GM10266 (cell line): ENCODE results near the gene SPECC1L.
"Not testable (repeated sequence)": the region's sequence is repeated elsewhere in the genome, so short reads cannot be mapped to it uniquely, and the experiment has no call there.

Experiments
- DNase-seq: peaks from one replicate; pipeline ENCODE4 v3.0.0; 2012; ENCODE audit errors: extremely low spot score
- TF ChIP-seq, protein P1 (sequence below): IDR thresholded peaks from 2 replicates; pipeline ENCODE4 v1.5.1; 2012; ENCODE audit warnings: mild to moderate bottlenecking, low read depth; ENCODE audit not compliant: control insufficient read depth, insufficient read depth; ENCODE audit errors: missing control alignments

SPECC1L gene

DNA sequence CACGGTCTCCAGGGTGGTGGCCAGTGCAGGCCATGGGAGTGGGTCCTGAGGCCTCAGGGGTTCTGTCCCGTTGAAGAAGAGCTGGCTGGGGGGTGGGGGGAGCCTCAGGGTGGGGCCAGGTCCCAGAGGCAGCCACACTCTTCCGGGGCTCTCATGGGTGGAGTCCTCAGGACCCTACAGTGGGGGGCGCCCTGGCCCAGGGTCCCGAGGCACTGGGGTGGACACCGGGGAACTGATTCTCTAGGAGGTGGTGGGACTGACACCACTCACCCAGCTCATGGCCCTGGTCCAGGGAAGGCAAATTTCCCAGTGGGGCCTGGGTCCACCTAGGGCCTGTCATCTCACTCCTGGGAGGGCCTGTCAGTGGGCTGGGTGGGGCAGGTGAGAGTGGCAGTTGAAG lies 38.5 kb upstream of the SPECC1L start:
- TF ChIP-seq, protein P1, sequence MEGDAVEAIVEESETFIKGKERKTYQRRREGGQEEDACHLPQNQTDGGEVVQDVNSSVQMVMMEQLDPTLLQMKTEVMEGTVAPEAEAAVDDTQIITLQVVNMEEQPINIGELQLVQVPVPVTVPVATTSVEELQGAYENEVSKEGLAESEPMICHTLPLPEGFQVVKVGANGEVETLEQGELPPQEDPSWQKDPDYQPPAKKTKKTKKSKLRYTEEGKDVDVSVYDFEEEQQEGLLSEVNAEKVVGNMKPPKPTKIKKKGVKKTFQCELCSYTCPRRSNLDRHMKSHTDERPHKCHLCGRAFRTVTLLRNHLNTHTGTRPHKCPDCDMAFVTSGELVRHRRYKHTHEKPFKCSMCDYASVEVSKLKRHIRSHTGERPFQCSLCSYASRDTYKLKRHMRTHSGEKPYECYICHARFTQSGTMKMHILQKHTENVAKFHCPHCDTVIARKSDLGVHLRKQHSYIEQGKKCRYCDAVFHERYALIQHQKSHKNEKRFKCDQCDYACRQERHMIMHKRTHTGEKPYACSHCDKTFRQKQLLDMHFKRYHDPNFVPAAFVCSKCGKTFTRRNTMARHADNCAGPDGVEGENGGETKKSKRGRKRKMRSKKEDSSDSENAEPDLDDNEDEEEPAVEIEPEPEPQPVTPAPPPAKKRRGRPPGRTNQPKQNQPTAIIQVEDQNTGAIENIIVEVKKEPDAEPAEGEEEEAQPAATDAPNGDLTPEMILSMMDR: no peak
- DNase-seq: no peak

DNA sequence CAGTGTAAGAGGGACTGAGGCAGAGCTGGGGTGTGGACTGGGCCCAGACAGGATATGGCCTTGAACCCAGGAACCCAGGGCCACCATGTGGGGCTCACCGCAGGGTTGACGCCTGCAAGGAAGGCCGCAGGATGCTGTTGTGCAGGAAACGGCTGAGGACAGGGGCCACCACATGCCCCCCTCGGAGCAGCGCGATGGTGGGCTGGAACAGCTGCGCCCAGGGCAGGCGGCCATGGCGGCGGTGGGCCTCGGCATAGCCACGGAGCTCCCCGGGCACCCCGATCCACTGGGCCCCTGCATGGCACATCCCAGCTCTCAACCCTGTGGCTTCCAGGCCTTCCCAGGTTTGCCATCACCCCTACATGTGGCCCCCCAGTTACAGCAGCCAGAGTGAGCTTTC lies 37.9 kb upstream of the SPECC1L start:
- no peak for DNase-seq
- TF ChIP-seq, protein P1: no peak

GRCh38 chr22:24233235-24233634 lies 37.4 kb upstream of the SPECC1L start:
- TF ChIP-seq, protein P1: no peak
- no peak for DNase-seq

- TF ChIP-seq, protein P1: no peak
- no peak for DNase-seq
Measured at GRCh38 chr22:24233816-24234215, 36.8 kb upstream of the SPECC1L start.

- TF ChIP-seq, protein P1: no peak
- no peak for DNase-seq
Measured at GRCh38 chr22:24235315-24235714, 35.3 kb upstream of the SPECC1L start.

DNA sequence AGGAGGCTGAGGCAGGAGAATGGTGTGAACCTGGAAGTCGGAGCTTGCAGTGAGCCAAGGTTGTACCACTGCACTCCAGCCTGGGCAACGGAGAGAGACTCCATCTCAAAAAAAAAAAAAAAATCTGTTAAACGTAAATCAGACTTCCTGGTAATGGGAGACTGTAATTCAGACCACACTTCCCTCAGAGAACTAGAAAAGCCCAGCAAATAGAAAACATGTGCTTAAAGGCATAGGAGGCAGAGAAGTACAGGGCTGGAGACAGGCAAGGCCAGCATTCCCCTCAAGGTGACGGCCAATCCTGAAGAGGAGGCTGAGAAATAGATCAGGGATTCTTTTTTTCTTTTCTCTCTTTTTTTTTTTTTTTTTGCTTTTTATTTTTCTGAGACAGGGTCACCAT lies 34.0 kb upstream of the SPECC1L start:
- TF ChIP-seq, protein P1: no peak
- DNase-seq: no peak

DNA sequence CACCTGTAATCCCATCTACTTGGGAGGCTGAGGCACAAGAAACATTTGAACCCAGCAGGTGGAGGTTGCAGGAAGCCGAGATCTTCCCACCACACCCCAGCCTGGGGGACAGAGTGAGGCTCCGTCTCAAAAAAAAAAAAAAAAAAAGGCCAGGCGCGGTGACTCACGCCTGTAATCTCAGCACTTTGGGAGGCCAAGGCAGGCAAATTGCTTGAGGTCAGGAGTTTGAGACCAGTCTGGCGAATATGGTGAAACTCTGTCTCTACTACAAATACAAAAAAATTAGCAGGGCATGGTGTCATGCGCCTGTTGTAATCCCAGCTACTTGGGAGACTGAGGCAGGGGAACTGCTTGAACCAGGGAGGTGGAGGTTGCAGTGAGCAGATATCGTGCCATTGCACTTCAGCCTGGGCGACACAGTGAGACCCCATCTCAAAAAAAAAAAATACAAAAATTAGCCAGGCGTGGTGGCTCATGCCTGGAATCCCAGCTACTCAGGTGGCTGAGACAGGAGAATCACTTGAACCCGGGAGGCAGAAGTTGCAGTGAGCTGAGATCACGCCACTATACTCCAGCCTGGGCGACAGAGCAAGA lies 32.4 kb upstream of the SPECC1L start:
- not testable (repeated sequence) for DNase-seq

DNA sequence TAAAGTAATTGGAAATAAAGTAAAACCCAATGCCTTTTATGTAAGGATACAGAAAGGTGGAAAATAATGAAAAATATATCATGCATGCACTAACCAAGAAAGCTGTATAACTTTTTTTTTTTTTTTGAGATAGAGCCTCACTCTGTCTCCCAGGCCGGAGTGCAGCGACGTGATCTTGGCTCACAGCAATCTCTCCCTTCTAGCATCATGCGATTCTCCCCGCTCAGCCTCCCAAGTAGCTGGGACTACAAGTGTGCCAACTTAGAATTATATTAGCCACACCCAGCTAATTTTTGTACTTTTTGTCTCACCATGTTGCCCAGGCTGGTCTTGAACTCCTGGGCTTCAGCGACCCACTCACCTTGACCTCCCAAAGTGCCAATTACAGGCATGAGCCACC lies 30.2 kb upstream of the SPECC1L start:
- no peak for DNase-seq

GRCh38 chr22:24240985-24241692 lies 29.5 kb upstream of the SPECC1L start:
- DNase-seq: not testable (repeated sequence)

More for the DNA sequence above, 30.2 kb upstream of the SPECC1L start:
- TF ChIP-seq, protein P1: no peak

DNA sequence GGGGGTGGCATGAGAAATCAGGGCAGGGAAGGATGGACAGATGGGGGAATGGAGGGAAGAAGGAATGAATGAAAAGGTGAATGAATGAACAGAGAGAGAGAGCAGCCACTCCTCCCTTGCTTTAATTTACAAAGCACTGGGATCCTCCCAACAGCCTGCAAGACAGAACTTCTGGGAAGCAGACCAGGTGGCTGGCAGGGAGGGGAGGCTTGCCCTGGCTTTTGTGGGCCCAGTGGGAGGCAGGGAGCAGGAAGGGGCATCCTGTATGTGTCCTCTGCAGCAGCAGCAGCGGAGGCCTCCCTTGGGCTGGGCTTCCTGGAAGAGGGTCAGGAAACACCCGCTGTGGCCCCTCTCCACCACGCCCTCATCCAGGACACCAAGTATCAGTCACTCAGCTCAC lies 27.2 kb upstream of the SPECC1L start:
- not testable (repeated sequence) for DNase-seq
